CD4-positive, alpha-beta T cell treated with Interleukin-6 at 100 ng/mL for 8 hours (primary cell): ENCODE results near the gene AQP7.
"Not testable (repeated sequence)": the region's sequence is repeated elsewhere in the genome, so short reads cannot be mapped to it uniquely, and the experiment has no call there.

ENCODE experiments used
- DNase-seq: peaks from one replicate; pipeline ENCODE4 v3.0.0-alpha.2; 2020; ENCODE audit warnings: mixed read lengths, low spot score

The AQP7 gene

DNA sequence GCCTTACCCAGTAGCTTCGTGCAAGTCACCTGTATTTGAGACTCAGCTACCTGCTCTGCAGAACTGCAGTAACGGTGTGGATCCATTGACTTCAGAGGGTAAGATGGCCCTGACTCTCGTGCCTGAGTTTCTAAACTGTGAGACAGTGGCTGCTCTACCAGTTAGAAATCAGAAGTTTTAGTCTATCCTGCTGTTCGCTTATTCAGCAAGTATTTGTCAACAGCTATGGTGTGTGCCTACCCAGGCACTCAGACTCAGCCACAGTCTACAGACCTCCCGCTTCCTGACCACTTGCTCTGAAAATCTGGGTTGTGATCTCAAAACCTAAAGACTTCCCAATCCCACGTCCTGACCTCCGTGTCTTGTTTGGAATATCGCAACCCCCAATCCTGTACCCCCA, 31.5 kb upstream of the AQP7 start:
- DNase-seq, result no peak

DNA sequence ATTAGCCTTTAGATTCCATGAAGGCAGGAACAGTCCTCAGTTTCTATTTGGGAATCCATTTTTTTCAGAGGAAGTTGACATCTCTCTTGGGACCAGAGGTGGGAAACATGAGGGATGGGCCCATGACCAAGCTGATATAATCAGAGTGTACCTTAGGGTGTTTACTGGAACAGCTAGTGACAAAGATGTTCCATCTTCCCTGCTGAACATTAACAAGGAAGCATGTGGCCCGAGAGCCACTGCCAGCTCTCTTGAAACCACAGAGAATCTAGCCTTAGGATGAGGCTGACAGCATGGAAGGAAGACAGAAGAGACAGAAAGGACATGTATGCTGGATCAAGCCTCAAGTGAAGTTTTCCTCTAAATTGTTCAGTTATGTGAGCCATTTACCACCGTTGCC, 29.1 kb upstream of the AQP7 start:
- DNase-seq, result no peak

DNA sequence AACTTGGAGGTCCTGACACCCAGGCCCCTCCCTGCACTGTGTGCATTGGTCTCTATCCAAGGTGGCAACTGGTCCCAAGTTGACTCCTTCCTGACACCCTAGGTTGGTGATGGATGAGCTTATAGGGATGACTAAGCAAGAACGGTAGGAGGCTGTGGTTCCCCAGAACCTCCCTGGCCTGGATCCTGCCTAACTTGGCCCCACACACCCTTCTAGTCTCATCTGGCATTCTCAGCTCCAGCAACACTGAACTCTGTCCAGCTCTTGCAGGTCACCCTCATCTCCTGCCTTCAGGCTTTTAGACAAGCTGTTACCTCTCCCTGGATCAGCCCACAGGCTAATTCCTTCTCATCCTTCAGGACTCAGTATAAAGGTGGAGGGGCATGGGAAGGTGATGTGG, 28.6 kb upstream of the AQP7 start:
- DNase-seq, result no peak

DNA sequence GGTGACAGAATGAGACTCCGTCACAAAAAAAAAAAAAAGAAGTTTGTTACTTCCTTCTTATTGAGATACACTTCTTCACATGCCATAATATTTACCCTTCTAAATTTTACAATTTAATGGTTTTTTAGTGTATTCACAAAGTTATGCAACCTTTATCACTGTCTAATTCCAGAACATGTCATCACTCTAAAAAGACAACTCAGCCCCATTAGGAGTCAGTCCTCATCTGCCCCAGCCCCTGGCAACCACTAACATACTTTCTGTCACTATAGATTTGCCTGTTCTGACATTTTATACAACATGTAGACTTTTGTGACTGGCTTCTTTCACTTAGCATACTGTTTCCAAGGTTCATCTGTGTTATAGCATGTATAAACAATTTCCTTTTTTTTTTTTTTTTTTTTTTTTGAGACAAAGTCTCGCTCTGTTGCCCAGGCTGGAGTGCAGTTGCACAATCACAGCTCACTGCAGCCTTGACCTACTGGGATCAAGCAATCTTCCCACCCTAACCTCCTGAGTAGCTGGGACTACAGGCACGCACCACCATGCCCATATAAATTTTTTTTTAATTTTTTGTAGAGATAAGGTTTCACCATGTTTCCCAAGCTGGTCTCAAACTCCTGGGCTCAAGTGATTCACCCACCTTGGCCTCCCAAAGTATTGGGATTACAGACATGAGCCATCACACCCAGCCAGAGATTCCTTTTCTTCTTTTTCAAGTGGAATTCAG, 27.1 kb upstream of the AQP7 start:
- no peak for DNase-seq

DNA sequence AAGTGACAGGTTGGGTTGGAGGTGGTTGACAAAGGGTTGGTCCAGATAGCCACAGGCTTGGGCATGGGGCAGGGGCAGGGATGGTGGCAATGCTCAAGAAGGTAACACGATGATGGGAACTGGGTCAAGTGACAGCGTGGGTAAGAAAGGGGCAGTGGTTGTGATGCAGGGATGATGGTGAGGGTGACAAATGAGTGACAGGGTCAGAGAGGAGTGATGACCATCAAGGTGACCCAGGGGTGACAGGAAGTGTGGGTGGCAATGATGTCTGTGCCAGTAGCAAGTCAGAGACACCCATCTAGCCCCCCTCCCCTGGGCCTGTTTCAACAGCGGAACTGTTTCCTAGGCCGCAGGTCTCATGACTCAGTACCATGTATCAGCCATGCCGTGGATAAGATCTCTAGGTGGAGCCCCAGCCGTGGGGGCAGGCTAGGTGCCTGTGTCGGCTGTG, 24.5 kb upstream of the AQP7 start:
- peak; percentile 31 for DNase-seq

DNA sequence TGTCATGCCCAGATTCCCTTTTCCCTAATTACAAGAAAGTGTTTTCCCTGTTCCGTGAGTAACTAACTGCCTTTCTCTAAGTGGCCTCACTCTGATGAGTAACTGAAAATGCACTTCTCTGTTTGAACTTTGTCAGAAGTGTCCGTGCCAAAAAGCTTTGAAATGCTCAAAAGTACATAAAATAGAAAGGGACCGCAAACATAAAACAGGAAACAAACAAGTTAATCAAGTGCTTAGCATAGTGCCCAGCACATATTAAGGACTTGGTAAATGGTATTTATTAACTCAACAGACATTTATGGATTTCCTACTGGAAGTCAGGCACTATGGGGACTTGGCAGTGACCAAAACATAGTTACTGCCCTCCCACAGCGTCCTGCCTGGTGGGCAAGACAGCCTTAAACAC, 22.8 kb upstream of the AQP7 start:
- no peak for DNase-seq

DNA sequence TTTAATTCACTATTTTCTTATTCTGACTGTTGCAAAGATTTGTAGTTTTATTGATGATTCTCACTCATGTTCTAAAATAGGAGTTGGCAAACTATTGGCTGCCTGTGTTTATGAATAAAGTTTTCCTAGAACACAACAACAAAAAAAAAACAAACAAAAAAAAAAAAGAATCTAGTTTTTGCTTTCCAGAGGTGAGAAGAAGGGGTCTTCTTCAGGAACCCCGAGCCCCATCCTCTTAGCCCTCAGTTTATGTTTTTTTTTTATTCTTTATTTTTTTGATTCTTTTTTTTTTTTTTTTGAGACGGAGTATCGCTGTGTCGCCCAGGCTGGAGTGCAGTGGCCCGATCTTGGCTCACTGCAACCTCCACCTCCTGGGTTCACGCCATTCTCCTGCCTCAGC, 22.1 kb upstream of the AQP7 start:
- not testable (repeated sequence) for DNase-seq

DNA sequence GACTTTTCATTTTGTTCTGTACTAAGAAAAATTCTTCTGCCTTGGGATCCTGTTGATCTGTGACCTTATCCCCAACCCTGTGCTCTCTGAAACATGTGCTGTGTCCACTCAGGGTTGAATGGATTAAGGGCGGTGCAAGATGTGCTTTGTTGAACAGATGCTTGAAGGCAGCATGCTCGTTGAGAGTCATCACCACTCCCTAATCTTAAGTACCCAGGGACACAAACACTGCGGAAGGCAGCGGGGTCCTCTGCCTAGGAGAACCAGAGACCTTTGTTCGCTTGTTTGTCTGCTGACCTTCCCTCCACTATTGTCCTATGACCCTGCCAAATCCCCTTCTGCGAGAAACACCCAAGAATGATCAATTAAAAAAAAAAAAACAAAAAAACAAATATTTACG, 21.7 kb upstream of the AQP7 start:
- not testable (repeated sequence) for DNase-seq

DNA sequence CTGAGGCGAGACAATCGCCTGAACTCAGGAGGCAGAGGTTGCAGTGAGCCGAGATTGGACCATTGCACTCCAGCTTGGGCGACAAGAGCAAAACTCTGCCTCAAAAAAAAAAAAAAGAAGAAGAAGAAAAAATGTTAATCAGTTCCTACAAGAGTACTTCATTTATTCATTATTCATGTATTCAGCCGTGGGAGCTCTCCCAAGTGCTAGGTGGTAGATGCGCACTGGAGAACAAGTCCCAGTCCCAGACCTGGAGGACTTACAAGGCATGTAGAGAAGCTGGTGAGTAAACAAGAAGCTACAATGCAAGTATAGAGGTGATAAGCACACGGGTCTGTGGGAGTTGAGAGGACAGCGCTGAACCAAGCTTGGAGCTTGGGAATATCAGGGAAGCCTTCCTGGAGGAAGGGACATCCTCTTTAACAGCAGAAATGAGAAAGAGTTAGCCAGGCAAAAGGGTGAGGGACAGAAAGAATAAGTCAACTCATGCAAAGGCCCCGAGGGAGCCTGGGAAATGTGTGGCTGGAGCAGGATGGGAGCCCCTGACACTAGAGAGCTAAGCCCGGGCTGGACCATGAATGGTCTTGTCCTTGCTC, 17.4 kb upstream of the AQP7 start:
- no peak for DNase-seq

DNA sequence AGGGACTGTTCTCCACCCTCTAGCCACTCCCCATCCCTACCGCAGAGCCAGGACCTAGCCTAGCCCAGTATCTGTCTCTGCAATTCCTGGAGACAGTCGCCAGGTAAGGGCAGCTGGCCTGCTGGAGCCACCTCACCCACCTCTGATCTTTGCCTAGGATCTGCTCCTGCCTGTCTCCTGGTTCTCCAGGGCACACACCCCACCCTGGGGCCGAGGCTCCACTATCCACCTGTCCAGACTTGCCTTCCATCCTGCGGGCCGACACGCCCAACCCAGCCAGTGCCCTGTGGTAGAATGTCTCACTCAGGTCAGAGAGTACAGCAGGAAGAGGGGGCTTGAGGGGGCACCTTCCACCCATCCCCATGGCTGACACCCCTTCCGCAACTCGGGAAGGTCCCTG, 15.7 kb upstream of the AQP7 start:
- DNase-seq, result no peak

DNA sequence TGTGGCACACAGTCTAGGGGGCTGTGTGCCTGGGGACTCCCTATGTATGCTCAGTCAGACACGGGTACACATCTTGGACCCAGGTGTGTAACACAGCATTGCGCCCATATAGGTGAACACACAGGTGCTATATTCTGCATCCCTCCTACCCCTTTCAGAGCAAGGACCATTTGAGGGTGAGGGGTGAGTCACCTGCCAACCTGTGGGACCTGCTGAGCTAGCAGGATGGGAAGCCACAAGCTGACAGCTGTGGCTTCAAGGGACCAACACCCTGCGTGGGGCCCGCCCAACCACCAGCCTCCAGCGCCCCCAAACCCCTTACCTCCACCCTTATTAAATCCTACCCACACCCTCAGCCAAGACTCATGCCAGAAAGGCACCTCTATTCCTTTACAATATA, 14.6 kb upstream of the AQP7 start:
- peak; percentile 65 for DNase-seq

DNA sequence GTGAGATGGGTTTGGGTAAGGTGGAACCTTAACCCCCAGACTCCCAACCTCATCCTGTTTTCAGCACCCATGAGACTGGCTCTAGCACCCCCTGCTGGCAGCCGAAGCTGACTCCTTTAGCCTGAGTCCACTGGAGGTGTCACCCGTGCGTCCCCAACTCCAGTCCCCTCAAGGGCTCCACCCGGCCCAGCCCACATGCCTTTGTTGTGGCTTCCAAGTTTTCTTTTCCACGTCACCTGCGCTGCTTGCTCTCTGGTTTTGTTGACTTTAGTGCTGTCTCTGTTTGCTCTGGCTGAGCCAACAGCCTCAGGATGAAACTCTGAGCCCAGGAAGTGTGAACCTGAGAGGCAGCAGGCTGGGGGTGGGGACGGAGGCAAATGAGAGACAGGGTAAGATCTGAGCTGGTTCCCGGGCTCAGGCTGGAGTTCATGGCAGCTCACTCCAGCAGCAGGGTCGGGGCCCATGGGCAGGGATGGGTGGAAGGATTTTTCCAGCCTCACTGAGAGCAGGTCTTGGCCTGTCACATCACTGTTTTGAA, 13.2 kb upstream of the AQP7 start:
- peak; percentile 93 for DNase-seq

DNA sequence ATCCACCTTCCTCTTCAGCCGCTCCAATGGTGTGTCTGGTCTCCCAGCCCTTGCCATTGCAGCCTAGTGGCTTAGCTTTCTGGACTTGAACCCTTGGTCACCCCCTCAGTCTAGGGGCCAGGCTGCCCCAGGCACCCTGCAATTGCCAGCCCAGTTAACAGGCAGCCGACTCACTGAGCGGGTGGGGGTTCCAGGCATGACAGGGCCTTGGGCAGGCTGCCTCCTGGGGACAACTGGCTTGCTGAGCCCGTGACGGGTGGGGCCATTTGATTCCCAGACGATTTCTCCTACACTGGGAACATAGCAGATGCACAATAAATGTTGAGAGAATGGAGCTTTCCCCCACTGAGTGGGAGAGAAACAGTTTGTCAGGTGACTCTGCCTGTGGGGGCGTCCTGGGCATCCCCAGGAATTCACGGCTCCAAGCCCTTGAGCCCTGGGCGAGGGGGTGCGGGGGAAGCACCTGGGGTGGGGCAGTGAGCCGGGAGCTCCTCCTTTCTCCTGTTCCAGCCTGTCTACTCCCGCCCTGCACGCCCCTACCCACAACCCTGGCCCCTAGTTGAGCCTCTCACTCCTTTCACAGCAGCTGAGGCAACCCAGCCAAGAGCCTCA, 12.6 kb upstream of the AQP7 start:
- DNase-seq, result no peak

DNA sequence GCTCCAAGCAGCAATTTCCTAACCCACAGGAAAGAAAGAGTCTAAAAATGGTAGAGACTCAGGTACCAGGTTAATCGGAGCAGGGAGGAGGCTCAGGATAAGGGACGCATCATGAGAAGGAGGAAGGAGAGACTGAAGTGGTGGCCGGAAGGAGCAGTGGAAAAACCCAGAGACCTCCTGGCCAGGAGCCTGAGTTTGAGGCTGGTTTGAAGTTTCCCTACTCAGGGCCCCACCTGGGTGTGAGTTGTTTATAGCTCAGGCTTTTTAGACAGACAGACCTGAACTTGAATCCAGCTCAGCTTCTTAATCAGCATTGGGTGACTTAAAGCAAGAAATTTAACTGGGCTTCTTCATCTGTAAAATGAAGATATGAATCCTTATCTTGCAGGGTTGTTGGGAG, 11.9 kb upstream of the AQP7 start:
- DNase-seq, result no peak

DNA sequence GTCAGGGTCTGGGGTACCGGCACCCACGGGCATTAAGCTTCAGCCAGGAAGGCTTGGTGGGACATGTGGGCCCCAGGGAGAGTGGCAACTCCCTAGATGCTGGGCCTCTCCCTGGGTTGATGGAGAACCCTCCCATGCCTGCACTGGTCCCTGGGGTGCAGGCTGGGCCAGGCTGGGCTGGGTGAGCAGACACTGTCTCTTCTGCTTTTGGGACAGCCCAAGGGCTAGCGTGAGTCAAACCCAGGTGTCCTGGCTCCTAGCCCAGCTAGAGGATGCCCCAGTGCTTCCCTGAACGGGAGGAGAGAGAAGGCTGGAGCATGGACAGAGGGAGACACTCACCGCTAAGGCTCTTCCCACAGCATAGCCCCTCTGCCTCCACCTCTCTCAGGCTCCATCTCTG, 5.7 kb upstream of the AQP7 start:
- DNase-seq, result no peak

DNA sequence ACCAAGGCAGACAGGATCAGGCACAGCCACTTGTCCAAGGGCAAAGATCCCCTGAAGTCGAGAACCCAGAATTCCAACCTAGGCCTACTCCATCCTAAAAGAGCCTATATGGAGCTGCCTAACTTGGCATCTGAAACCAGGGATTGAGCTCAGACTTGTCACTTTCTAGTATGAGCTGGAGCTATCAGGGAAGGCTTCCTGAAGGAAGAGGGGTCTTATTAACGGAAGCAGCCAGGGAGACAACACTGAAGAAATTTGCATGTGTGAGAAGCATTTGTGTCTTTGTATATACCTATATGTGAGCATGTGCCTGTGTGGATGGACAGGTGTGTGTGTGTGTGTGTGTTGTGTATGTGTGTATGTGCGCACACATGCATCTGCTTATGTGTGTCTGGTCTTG, 4.7 kb upstream of the AQP7 start:
- DNase-seq, result no peak

DNA sequence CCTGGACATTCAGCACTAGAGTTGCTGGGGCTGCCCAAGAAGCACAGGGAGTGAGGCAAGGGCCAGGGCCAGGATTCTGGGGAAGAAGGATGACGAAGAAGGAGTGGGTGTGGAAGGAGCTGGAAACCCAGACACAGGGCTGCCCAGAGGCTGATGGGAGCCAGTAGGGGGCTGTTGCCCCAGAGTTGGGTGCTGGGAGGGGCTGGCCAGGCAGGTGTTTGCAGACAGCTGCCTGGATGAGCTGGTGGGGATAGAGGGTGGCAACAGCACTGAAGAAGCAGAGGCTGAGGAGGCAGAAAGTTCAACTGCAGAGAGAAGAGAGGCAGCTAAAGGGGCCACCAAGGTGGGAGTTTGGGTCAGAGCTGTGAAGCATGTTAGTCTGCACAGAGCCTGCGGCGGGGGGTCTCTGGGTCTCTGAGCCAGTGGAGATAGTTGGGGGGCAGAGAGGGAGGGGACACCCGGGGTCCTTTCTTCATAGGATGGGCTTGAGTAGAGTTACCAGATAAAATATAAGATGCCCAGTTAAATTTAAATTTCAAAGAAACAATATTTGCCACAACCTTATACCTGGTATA, 2.5 kb upstream of the AQP7 start:
- DNase-seq, result no peak

DNA sequence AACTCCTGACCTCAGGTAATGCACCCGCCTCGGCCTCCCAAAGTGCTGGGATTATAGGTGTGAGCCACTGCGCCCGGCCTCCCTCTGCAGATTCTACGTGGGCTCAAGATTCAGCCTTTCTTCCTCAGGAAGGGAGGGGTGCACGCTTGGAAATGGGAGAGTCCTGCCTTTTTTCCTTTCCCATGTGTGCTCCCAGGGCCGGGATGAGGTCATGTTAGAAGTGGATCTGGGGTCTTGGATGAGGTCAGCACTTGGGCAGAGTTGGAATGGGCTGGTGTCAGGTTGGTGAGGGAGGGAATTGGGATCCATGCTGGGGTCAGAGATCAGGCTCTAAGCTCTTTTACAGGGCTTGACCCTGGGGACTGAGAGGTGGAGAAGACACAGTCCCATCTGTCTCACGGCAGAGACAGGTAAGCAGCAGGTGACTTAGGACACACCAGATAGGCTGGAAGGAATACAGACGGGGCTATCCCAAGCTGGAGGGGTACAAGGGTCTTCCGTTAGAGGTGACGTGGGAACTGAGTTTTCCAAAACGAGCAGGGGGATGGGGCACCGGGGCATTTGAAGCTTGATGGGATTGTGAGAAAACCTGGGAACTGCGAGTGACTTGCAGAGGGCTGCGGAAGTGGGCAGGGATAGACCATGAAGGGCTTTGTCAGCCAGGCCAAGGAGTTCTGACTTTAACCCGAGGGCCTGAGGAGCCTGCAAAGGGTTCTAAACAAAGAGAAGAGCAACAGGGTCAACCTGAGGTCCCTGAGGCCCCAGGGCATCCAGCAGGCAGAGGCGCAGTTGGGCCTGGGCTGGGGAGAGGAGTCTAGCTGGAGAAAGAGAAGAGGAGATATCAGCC, 1.8 kb upstream of the AQP7 start:
- no peak for DNase-seq

DNA sequence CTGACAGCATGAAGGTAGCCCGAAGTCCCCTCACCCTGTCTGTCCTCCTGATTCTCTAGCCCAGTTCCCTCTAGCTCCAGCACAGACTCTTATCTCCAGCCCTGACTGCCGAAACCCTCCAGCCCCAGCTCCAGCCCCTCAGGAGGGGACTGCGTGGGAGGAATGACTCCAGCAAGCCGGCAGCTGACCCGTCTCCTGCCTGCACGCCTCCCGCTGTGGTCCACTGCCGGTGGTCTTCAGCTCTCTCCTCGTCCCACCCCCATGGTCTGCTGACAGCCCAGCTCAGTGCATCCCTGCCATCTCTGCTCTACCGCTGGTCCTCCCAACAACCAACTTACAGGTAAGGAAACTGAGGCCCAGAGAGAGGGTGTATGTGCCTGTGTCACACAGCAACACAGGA, 559 bp downstream of the AQP7 start:
- not testable (repeated sequence) for DNase-seq

DNA sequence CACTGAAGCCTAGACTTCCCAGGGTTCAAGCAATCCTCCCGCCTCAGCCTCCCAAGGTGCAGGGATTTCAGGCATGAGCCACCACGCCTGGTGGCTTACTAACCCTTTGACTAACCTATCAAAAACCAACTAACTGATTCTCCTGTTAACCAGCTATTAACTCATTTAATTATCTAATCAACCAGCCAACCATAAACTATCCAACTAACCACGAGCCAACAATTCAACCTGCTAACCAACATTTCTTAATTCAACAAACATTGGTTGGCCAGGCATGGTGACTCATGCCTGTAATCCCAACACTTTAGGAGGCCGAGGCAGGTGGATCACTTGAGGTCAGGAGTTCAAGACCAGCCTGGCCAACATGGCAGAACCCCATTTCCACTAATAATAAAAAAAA, 3.3 kb downstream of the AQP7 start:
- not testable (repeated sequence) for DNase-seq

DNA sequence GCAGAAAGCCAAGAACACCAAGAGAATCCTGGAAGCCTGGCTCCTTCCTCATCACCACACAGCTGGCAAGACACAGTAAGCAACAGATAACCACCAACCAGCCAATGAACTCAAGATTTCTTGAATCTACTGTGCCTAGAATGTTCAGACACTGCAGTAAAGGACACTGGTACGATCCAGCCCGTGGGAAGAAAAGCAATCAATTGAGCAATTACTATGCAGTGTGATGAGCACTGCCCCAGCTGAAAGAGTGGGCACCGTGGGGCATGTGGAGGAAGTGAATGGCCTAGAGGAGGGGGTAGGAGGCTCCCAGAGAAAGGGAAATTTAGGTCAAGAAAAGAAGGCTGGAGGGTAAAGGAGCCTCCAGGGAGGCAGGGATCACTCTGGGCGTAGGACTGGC, 4.6 kb downstream of the AQP7 start:
- DNase-seq, result not testable (repeated sequence)
